IPS-18c (cell line): ENCODE results near the gene SHISA9.

Experiments used
- H3K4me3 ChIP-seq: 2 replicates; pipeline ENCODE4 v1.7.0; 2013; ENCODE audit warnings: low read depth, mild to moderate bottlenecking, low read length, moderate library complexity; ENCODE audit not compliant: insufficient read depth
- H3K9me3 ChIP-seq: one replicate; pipeline ENCODE4 v1.6.1; 2013; ENCODE audit warnings: mild to moderate bottlenecking, low read length, moderate library complexity; ENCODE audit not compliant: control insufficient read depth, insufficient read depth

SHISA9 gene

DNA sequence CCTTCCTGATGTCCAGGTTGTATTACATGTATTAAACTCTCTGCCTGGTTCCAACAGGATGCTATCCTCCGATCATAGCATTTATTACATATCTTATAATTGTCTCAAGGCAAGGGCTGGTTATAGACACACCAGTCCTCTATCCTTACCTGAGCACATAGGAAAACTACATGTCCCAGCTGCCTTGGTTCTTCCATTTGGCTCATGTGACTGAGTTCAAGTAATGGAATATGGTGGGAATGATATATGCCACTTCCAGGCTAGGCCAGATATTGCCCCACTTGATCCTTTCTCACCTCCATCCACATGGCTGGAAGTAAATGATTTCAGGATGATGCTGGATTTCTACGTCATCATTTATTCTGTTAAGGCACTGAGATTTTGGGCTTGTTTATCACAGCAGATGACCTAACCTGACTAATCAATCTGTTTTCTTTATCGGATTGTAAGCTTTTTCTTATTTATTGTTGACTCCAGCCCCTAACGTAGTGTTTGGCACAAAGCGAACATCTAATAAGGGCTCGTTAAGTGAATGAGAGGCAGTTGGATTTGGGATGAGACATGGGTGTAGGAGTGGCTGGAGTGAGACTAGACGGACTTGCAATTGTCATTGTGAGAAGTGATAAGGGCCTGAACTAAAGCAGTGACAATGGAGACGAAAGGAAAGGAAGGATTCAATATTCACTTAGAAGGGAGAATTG lies 8.2 kb upstream of the SHISA9 start:
- Histone ChIP-seq H3K4me3 (no peak overlapping the region), H3K9me3 (no peaks in the 10 kb centered on the region)

DNA sequence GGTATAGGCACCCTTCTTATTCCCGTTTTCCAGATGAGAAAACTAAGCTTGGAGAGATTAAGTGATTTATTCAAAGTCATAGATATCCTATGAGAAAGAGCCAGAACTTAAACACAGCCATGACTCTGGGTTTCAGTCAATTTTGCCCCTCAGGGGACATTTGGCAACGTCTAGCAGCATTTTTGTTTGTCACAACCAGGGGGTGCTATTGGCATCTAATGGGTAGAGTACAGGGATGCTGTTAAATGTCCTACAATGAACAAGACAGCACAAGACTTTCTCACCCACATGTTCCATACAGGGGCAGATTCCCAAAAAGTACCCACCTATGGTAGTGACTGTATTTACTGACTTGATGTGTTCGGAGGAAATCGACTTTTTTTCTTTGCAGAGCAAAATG lies 4.8 kb upstream of the SHISA9 start:
- H3K9me3 ChIP-seq, result no peaks in the 10 kb centered on the region
- no peak overlapping the region for H3K4me3 ChIP-seq

DNA sequence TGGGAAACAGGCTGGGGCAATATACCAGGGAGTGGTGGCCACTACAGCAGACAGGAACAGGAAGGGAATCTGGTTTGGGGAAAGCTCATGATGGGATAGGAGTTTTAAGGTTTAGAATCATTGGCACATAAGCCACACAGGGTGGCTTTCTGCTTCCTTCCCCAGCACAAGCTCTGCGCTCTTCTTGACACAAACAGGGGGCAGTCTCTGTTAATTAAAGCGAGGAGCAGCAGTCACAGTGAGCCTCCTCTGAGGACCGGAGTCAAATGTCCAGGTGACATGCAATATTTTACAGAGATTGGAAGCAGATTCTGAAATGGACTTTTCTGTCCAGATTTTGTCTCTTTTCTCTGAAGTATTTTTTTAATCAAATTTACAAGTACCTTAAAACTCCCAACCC lies 2.8 kb upstream of the SHISA9 start:
- Histone ChIP-seq H3K9me3 (no peaks in the 10 kb centered on the region), H3K4me3 (no peak overlapping the region)

DNA sequence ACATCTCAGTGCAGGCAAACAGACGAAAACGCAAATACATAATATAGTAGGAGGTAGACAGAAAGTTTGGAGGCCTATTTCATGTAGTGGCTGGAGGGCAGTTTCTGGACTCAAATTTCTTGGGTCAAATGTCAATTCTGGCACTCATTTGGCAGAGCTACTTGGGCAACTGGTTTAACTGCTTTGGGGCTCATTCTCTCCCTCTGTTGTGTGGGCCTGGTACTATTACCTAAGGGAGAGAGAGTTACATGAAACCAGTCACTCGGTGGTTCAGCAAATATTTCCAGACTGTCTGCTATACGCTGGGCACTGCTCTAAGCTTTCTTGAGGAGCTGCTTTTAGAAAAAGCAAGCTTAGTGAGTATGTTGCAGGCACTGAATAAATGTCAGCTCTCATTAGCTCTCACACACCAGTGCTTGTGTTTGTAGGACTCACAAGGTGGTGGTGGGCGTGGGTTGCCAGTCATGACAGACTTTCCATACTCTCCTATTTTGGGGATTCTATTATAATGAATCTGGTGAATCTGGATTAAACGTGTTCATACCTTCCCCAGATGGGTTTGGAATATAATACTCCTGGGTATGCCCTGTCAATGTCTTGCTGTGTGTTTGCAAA lies 1.8 kb upstream of the SHISA9 start:
- H3K9me3 ChIP-seq, result no peaks in the 10 kb centered on the region
- no peak overlapping the region for H3K4me3 ChIP-seq

DNA sequence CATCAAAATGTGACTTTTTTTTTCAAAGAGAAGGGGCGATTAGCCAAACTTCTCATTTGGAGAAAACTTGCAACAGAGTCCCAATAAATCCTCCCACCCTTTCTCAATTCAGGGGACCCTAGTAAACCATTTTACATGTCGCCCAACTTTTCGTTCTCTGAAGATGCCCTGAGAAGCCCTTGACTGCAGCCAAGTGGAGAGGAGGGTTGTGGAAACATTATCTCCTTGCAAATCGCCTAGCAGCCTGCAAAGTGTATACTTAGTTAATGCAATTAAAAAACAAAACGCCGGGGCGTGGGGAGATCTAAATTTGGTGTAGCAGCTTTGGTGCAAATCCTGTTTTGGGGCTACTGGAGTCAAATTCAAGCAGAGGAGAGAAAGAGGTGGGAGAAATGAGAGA lies 1.2 kb upstream of the SHISA9 start:
- Histone ChIP-seq H3K9me3 (no peaks in the 10 kb centered on the region), H3K4me3 (peak overlapping the region; percentile 64; the same call in 1 of the 2 replicates)

DNA sequence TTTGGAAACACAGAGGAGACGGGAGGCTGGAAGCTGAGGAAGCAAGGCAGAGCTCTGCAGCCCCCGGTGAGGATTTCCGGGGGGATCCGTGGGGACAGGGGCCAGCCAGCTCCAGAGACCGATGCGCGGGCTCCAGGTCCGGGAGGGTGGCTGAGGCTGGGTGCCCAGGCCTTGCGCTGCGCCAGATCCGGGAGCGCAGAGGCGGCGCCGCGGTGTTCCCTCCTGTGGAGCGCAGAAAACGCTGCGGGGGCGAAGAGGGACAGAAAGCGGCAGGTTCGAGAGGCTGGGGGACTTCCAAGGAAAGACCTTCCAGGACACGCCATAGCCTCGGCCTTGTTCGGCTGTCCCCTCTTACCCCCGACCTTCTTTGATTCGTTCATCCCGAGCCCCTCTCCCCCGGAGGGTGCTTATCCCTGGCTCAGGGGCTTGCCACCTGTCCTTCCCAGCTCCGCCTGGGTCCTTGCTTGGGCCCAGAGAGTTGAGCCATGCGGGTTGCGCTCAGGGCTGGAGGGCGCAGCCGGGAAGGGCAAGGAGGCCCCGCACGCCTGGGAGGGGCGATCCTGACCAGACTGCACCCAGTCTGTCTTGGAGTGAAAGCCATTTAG lies 697 bp upstream of the SHISA9 start:
- H3K4me3 ChIP-seq, result peak overlapping the region; percentile 64
- H3K9me3 ChIP-seq, result no peaks in the 10 kb centered on the region

DNA sequence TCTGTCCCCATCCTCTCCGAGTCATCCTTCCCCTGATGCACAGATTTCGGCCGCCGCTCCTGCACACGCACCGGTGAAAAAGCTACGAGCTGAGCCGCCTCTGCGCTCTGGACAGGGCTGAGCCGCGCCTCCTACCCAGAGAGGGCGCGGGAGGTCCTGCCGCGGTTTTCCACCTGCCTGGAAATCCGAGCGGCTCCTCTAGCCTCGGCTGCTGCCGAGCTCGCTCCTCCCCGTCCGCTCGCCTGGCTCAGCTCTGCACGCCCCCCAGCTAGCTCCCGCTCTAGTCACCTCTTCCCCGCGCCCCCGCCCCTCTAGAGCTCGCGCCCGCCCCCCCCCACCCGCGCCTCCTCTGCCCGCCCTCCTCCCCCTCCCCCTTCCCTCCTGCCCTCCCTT lies 198 bp upstream of the SHISA9 start:
- Histone ChIP-seq H3K9me3 (no peaks in the 10 kb centered on the region), H3K4me3 (peak overlapping the region; percentile 73)

DNA sequence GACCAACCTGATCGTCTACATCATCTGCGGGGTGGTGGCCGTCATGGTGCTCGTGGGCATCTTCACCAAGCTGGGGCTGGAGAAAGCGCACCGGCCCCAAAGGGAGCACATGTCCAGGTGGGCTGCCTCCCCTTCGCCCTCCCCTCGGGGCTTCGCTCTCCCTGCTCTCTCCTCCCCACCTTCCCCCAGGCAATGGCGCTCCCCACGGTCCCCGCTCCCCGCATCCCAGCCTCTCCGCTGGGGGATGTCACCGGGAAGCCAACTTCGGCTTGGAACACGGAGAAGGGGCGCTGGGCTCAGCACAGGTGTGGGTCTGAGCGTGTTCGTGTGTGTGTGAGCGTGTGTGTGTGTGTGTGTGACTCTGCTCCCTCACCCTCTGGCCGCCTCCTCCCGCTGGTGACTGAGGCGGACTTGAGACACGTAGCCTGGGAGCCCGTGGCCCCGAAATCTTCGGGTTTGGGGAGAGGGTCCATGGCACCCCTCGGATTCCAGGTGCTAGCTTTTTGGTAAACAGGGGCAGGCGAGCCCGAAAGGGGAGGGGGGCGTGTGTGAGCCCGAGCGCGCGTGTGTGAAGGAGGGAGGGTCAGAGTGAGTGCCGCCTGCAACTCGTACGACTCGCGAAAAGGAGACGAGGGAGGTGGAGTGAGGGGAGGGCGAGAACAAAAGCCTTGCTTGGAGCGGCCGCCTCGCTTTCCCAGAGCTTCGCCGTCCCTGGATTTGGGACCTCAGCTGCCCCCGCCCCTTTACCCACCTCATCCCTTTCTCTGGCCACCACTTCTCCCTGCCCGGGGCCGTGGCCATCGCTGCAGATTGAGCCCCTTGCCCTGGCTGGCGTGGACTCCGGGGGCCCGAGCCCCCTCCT lies 1.3 kb downstream of the SHISA9 start:
- Histone ChIP-seq H3K4me3 (peak overlapping the region; percentile 73), H3K9me3 (no peaks in the 10 kb centered on the region)

DNA sequence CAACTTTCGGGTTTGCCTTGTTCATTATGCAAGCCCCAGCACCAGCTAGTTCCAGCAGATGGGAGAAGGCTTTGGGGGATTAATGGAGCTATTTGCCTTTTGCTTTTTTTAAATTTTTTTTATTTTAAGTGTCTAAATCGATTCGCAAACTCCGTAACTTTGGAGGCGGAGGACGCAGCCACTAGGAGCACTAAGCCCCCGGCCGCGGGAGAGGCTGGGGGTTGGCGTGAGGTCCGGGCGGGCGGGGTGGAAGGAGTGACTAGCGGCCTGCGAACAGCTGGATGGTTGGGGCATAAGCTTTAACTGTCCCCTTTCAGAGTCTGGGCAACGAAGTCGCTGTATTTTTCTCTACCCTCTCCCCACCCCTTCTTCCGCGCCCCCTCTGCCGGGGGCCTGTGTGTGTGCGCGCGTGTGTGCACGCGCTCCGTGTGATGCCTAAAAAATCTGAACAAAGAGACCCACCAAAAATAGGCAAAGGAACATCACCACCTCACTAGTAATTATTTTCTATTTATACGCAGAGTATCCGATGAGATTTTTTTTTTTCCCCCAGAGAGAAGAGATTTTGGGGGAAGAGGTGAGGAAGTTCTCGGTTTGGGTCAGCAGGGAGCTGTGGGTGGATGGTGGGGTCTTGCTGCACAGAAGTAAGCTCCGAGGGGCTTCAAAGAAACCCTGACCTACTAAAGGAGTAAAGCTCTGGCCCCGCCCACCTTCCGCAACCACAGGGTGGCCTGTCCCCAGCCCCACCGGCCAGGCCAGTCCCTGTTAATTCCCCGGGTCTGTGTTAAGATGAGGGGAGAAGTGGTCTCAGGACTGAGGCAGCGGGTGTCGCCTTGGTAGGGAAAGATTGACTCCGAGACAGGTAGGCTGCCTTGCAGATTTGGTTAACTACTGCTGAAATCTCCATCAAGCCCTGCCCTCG lies 2.3 kb downstream of the SHISA9 start:
- Histone ChIP-seq H3K4me3 (peak overlapping the region; percentile 73), H3K9me3 (no peaks in the 10 kb centered on the region)

DNA sequence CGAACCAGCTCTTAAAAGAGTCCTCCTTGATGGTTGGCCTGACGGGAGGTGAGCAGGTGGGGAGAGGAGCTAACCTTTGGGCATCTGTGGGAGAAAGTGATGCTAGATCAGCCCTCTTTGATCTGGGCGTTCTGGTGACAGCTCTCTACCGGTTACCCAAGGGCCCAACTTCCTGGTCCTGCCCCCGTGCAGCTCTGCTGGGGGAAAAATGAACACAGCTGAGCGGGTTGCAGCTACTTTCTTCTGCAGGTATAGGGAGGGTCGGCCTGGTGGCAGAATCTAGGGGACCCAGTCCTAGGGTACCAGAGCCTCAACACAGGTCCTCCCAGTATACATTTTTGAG lies 2.9 kb downstream of the SHISA9 start:
- Histone ChIP-seq H3K9me3 (no peaks in the 10 kb centered on the region), H3K4me3 (peak overlapping the region; percentile 73)

DNA sequence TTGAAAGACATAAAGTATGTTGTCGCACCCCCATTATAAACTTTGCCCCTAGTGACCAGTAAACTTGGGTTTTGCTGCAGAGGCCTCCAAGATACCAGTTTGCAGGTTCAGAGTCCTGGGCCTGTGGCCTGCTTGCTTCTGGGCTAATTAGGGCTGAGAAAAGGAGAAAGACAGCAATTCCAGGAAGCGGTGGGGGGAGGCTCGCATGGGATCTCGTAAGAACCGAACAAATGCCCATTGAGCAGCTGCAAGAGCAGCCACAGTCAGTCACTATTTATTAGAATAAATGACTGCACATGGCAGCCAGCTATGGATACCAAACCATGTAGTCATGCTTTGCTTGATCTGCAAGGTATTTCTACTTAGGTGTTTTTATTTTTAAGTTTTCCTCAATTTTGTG lies 4.9 kb downstream of the SHISA9 start:
- no peaks in the 10 kb centered on the region for H3K9me3 ChIP-seq
- no peak overlapping the region for H3K4me3 ChIP-seq

DNA sequence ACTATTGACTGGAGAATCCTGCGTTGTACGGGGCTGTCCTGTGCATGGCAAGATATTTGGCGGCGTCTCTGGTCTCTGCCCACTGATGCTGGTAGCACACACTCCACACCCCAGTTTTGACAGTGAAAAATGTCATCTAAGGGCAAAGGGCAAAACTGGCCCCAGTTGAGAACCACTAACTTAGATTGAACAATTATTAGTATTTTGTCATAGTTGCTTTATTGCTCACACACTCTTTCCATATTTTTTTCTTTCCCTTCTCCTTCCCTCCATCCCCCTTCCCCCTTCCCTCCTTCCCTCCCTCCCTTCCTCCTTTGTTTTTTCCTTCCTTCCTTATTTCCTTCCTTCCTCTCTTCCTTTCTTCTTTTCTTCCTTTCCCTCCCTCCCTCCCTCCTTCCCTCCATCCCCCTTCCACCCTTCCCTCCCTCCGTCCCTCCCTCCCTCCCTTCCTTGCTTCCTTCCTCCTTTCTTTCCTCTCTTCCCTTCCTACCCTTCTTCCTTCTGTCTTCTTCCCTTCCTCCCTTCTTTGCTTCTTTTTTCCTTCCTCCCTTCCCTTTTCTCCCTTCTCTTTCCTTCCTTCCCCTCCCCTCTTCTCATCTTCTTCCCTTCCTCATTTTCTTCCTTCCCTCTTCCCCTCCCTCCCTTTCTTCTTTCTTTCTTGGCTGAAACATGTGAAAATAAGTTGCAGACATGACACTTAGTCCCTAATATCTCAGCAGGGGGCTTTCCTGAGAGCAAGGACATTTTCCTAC lies 5.5 kb downstream of the SHISA9 start:
- Histone ChIP-seq H3K9me3 (no peaks in the 10 kb centered on the region), H3K4me3 (no peak overlapping the region)

DNA sequence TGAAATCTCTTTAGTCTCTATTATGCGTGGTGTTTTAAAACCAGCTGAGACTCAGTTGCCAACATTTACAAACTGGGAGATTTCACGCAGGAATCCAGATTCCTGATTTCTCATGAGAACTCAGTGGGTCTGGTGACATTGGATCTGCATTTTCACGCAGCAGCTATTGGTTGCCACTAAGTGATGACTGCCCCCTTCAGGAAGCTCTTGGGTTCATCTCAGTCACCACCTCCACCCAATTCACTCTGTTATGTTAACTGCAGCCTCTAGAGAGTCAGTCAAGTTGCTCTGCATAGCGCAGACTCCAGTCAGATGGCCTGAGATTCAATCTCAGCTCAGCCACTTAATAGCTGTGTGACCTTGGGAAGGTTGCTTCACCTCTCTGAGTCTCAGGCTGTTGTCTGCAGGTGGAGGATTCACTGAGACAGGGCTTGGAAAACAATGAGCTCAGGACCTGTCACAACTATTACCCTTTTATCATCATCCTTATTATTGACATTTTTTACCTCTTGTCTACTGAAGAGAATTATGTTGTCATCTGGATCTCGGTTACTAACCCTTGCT lies 6.4 kb downstream of the SHISA9 start:
- H3K9me3 ChIP-seq, result no peaks in the 10 kb centered on the region
- no peak overlapping the region for H3K4me3 ChIP-seq

DNA sequence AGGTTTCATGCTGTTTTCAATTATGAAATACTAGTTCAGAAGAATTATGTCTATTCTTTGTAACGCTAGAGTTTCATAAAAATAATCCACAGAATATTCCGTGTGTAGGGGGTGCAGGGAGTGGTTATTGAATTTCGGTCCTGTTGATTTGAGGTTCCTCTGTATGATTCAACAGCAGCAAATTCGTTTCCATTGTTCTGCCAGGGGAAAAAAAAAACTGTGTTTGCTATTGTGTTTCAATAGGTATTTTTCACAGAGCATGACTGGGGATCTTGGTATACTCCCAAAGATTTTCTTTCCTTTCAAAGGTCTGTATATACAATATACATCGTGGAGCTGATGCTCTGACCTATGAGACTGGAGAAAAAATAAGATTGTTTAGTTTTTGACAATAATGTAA lies 15.8 kb downstream of the SHISA9 start:
- Histone ChIP-seq H3K9me3 (no peaks in the 10 kb centered on the region), H3K4me3 (no peak overlapping the region)

DNA sequence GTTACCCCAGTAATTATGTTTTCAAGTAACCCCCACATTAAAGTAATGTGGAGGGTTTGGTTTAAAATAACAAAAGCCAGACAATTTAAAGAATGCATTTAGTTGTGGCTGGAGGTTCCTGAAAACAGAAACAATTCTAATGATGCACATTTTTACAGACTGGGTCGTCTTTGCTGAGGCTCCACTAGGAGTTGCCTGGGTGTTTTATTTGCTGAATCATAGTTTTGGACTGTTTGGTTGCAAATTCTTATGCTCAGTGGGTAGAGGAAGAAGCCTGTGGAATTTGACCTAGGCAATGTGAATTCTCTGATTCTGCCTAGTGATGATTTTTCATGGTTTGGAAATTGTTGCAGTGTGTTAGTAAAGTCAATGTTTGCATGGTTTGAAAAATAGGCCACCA lies 16.3 kb downstream of the SHISA9 start:
- H3K9me3 ChIP-seq, result peaks cover 1% of the 10 kb centered on the region
- no peak overlapping the region for H3K4me3 ChIP-seq

DNA sequence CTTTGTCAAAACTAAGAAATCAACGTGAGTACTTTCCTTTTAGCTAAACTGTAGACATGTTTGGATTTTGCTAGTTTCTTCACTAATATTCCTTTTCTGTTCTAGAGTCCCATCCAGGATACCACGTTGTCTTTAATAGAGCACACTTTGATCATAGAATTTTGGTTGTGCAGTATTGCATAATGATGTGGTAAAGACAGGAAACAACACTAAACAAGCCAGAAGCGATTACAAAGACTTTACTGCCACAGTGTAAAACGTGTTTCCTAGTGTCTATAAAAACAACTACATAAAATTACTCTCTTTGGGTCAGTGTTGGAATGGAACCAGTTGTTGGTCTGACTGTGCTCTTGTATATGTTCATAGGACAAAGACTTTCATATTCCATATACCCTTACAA lies 19.3 kb downstream of the SHISA9 start:
- H3K4me3 ChIP-seq, result no peak overlapping the region
- peaks cover 2% of the 10 kb centered on the region for H3K9me3 ChIP-seq
